NOMO-1 treated with DMSO at 0.1 percent for 48 hours (cell line): ENCODE data around the gene COX18.

Source experiments
- DNase-seq: peaks from one replicate; lab custom pipeline; 2025; ENCODE audit not compliant: unreplicated experiment; lab: John Stamatoyannopoulos, UW

The COX18 gene, protein sequence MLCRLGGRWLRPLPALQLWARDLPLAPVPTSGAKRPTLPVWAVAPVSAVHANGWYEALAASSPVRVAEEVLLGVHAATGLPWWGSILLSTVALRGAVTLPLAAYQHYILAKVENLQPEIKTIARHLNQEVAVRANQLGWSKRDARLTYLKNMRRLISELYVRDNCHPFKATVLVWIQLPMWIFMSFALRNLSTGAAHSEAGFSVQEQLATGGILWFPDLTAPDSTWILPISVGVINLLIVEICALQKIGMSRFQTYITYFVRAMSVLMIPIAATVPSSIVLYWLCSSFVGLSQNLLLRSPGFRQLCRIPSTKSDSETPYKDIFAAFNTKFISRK

DNA sequence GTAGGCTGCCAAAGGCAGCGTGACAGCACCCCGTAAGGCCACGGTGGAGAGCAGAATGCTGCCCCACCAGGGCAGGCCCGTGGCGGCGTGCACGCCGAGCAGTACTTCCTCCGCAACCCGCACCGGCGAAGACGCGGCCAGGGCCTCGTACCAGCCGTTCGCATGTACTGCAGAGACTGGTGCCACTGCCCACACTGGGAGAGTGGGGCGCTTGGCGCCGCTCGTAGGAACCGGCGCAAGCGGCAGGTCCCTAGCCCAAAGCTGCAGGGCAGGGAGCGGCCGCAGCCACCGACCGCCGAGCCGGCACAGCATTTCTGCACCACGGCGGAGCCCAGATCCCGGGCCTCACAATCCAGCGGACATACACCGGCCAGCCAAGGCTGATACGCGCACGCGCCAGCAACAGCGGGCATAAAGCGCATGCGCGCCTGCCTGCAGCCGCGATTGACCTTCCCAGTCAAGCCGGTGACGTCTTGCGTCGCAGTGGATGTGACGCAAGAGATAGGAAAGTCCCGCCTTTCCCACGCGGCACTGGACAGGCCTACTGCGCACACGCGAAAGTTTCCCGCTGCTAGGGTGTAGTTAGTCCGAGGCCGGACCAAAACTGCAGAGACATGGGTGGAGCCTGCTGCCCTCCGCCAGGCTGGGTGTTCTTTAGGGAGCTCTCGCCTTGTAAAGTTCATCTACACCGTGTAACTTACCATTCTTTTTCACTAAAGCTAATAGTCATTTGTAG, at the start of gene COX18:
Gene COX18, minus strand, starts transcription at position 379 of the 736 bp plus-strand sequence. Its CDS starts 67 bp downstream, at position 312.
- DNase-seq: peak; percentile 94

DNA sequence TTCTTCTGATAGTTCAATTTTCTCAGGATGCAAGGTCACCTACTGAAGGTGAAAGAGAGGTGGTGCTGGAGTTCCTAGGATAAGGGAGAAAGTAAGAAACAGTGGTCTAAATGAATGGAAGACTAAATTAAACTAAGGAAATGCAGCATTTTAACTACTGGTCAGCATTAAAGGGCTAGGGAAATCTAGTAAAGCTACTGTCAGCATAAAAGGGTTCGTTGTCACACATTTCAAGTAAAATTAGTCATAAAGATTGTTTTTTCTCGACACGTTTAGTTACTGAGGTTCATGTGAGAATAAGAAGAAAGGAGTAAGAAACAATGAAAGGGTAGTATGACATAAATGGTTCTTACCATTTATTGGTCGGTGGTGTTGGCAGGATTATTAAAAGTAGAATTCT, 40.0 kb upstream of the COX18 start:
- DNase-seq: no peak

DNA sequence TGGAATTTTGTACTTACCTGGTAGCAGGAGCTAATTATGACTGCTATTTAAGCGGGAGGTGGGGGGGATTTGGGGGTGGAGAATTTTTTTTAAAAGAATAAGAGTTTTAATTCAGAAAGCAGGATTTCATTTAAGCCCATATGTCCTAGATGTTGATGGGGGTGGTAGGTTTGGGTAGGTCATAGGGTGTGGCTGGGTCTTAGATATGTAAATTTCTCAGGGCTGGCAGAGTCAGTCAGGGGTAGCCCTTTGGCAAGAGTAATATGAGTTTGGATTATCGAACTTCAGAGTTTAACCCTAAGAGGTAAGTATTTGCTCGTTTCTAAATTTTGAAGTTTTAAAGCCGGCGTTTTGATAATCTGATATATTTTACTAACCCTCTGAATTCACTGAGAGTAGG, 35.2 kb upstream of the COX18 start:
- DNase-seq: no peak

DNA sequence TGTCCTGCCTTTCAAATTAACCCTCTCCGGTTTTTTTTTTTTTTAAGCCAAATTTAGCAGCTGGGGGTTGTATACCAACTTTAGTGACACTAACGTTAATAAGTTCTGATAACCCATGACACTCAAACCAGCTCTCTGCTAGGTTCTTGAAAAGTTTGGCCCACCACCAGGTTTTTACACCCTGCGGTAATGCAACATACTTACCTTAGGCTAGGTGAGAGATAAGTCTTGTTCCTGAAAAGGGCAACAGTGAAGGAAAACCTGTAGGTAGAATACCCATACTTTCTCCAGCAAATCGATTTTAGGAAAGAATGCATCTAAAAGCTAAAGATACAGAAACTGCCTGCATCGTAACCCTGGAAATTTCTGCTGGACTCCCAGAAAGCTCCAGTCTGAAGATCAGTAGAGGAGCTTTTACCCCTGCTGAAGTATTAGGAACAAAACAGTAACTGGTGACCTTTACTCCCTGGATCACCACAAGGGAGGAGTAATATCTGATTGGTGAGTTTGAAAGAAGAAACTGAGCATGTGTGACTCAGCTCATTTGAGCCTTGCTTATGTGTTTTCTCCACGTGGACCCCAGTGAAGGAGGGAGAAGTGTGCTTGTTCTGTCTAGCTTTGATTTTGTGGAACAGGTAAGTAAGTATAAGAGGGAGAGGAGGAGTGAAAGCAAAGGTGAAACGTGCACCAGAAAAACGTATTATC, 34.4 kb upstream of the COX18 start:
- DNase-seq: no peak

DNA sequence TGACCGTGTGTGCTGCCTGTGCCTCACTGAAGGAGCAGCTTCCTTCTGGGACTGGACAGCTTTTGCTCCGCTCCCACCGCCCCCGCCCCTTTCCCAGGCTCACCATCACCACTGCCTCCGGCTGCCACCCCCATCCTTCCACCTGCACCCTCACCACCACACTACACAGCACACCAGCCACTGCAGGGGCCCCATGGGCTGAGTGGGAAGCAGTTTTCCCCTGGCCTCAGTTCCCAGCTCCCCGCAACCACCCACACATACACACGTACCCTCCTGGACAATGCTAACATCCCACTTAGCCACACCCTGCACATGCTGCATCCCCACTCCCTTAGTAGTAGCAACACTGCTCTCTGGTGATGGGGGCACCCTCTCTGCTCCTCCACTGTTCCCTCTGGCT, 29.6 kb upstream of the COX18 start:
- no peak for DNase-seq

DNA sequence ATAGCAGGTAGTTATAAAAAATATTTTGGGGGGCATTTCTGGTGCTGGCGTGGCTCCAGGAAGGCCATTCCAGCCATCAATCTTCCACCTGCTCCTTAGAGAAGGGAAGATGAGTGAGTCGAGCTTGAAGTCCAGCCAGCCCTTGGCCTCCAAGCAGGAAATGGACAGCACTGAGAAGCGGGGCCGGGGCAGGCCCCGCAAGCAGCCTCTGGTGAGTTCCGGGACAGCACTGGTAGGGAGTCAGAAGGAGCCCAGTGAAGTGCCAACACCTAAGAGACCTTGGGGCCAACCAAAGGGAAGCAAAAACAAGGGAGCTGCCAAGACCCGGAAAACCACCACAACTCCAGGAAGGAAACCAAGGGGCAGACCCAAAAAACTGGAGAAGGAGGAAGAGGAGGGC, 29.2 kb upstream of the COX18 start:
- no peak for DNase-seq

DNA sequence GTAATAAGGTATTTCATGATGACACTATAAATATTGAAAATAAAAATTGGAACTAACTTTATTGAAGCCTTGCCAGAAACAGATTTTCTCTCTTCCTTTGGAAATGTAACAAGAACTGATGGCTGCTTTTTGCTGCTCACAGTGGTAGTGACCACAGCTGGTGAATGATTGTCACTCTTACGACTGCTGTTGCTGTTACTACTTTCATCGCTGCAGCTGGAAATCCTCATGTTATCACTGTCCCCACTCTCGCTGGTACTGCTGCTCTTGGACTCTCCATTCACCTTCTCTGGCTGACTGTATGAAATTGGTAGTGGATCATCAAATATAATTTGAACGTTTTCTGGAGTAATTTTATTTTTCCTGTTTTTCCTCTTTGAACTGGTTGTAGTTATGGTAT, 28.5 kb upstream of the COX18 start:
- DNase-seq: no peak

DNA sequence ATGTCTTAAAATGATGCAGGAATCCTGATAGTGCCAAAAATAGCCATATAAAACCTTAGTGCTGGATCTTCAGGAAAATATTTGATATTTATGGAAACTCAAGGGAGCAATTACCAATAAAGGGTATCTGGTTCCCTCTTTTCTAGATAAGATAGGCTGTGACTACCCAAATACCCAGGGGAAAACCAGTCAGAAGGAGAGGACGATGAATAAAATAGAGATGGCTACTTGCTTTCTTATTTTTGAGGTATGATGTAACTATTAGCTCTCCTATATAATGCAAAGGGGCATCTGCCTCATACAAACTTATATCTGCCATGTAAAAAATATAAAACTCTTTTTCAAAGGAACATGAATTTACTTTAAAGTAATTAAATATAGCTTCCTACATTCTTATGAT, 23.4 kb upstream of the COX18 start:
- DNase-seq: no peak

DNA sequence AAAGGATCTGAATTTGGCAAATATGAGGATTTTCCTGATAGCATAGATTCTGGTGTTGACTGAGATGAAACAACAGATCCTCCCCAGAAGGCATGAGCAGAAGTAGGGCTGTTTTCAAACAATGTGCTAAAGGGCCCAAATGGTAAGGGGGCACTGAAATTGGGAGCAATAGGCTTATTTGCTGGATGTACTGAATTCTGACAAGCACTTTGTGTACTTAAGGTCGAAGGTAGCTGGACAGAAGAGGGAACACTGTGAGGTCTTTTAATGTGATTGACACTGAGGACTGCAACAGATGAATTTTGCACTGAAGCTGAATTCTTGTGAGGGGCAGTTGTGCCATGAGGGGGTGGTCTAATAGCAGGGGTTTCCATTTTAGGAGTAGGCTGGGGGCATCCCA, 21.2 kb upstream of the COX18 start:
- DNase-seq: no peak

DNA sequence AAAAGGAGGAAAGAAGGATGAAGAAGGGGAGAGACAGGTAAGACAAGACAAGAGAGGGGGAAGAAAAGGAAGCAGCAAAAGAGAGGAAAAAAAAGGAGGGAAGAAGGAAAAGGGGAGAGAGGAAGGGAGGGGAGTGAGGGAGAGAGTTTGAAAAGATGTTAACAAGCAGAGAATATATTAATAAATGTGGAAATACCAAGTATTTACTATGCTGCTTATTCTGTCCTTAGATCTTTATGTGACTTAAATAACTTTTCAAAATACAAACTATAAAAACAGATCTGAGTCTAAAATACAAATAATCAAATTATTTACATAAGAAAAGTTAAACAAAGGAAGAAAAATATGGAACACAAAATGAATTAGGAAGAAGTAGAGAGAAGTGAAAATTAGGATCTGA, 18.4 kb upstream of the COX18 start:
- no peak for DNase-seq

DNA sequence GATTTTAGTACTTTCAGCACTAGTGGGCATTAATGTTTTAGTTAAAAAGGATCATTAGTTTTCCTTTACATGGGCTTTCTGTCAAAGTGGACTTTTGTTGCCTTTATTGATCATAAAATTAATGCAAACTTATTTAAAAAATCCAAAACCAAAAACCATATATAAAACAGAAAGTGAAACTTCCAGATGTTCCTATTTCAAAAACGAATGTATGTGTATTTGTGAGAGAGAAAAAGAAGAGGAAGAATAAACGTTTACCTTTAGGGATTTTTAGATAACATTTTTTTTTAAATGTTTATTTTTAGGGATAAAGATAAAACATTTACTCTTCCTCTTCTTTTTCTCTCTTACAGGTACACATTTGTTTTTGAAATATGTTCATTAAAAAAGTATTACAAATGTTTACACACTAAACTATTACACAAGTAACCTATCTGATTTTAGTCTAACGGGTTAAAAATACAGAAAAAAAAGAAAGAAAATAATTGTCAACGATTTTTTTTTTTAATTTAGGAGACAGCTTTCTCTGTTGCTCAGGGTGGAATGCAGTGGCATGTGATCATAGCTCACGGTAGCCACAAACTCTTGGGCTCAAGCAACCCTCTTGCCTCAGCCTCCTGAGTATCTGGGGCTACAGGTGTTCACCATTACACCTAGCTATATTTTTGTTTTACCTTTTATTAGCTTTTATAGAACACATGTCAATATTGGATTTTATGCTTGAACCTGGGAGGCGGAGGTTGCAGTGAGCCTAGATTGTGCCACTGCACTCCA, 16.8 kb upstream of the COX18 start:
- peak; percentile 9 for DNase-seq

DNA sequence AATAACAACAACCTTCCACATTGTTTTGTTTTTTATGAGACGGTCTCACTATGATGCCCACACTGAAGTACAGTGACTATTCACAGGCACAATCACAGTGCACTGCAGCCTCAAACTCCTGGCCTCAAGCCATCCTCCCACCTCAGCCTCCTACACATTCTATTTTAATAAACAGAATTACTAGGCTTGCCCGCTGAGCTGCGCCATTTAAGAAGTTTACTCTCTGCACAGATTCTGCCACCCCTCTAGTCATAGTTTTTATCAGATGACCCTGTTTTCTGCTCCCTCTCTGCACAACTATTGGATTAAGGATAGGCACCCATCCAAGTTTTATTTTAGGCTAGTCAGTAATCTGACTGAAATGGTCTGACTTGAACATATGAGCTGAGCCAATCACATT, 11.3 kb upstream of the COX18 start:
- DNase-seq: no peak

DNA sequence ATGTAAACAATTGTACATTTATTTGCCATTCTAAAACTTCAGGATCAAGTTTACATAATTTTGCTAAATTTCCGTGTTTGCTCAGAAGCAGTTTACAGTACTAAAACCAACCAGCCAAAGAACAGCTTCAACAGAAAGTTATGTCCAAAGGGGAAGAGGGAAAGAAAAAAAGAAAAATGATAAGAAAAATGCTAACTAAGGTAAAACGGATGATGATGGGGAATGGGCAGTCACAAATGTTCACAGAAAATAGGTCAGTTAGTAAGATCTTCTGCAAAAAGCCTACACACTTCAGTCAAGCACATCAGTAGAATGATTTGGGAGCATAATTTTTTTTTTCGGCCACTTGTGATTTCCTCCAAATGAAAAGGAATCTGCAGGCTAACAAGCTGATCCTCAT, 6.3 kb upstream of the COX18 start:
- no peak for DNase-seq

DNA sequence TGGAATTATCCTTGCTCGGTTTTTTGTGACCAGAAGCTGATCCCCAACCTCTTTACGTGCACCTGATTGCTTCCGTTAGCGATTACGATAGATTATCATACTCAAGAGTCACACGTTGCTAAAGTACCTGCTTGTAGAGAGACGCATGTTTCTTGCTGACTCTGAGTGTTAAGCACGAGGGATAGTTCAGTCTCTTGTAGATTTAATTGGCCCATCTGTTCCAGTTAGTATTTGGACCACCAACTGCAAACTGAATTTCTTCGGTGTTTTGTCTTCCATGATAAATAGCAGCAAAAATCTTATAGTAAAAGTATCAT, 516 bp upstream of the COX18 start:
- DNase-seq: no peak

DNA sequence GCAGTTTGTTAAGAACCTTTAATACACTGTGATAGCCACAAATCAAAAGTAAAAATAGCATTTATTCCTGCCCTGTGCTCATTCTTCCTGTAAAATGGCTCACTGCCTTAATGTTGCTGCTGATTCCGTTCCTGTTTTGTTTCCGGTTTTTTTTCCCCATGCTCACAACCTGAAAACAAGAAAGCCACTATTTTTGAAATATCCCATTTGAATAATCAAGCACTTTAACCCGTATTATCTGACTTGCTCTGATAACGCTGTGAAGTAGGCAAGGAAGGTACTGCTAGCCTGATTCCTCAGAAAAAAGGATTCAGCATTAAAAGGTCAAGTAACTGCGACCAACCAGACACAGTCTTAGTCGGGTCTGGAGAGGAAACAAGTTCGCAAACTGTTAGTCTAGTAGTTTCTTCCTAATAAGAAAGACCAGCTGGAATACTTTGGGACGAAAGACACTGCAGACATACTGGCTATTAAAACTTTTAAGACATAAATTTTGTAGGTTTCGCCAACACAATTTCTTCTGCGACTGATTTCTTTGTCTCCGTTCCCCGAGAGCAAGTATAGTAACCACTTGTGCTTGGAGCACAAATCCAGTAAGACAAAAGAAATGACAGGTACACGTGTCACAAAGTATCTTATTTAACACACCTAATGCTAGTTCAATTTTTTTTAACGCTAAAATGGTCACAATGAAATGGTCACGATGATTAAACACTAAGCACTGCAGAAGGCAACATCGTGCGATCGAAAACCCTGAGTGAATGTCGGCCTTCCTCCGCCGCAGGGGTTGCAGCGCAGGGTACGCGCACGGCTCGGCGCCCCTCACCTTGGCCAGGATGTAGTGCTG, 802 bp downstream of the COX18 start:
- DNase-seq: peak; percentile 47

DNA sequence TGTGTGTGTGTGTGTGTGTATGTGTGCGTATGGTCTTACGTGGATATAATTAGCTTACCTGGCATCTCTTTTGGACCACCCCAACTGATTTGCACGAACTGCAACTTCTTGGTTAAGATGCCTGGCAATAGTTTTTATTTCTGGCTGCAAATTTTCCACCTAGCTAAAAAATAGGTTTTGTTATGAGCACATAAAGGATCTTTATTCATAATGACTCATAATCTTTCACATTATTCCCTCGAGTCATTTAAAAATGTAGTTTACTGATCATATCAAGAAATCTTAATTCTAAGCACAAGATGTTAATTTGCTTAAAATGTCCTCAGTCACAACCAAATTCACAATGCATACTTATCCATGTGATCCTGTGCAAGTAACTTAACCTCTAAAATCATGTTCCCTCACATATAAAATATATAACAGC, 1.5 kb downstream of the COX18 start:
- DNase-seq: peak; percentile 33

DNA sequence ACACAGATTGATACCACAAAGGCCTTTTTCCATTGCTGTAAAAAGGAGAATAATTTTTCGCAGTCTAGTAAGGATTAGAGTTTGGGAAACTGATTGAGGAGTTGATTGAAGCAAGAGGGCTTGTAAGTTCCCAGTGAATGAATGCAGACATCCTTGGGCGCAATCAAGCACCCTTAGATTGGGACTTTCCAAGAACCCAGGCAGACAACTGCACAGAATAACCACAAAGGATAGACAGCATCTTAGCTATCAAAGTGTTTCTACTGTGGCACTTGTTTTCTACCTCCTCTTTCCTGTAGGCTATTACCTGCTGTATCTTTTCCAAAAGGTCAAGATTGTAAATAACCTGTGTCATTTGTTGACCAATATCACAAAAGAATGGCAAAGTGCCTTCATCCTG, 2.6 kb downstream of the COX18 start:
- DNase-seq: no peak

DNA sequence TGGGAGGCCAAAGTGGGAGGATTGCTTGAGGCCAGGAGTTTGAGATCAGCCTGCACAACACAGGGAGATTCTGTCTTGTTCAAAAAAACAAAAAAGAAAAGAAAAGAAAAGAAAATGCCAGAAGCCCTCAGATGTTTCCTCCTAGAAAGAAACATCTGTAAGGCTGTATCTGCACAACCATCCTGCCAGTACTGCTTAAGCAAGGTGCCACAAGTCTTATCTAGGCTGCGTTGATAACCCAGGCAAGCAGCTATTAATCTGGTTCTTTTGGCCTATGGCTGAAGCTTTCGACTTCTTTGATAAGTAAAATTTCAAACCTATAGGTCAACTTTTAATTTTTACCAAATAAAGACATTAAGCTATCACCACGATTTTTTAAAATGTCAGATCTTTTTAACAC, 3.1 kb downstream of the COX18 start:
- no peak for DNase-seq

DNA sequence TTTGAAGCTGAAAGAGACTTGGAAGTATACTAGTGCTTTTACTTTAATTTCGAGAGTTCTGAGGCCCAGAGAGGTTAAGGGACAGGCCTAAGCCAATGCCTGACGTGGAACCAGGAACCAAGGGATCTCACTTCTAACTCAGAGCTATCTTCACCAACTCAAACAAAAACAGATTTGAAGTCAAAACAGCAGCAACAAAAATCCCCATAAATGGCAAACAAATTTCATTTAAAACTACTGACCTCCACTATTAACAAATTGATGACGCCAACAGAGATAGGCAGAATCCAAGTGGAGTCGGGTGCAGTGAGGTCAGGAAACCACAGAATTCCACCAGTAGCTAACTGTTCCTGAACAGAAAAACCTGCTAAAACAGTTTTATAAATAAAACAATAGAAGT, 5.0 kb downstream of the COX18 start:
- no peak for DNase-seq

DNA sequence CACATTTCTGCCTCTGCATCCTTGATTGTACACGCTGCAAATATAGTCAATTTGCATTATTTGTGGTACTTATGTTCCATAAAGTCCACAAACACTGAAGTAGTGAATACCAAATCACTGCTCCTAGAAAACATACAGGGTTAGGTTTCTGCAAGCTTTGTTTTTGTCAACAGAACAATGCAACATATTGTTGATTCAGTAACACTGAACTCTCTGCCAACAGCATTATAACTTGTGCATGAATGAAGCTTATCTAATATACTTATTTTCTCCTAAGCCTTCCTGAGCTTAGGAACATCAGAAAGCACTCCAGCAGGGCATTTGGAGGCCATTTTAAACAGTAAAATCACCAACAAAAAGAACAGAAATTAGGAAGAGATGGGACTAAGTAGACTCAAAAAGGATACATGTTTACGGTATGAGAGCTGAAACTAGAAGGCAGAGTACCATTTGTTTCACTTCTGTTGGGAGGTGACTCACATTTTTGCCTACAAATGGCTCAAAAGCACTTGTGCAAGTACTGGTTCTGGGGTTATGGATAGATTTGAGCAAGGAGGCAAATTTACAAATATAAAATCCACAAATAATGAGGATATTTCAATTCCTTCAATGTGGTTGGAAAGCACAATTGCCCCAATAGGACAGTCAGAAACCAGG, 14.1 kb downstream of the COX18 start:
- DNase-seq: no peak
